HUES64 (cell line): ENCODE measurements around the gene PTPRN2.
"Not testable (repeated sequence)": the region's sequence is repeated elsewhere in the genome, so short reads cannot be mapped to it uniquely, and the experiment has no call there.

Experiments used
- H3K27ac ChIP-seq: 2 replicates; pipeline ENCODE4 v1.7.0; 2013; ENCODE audit warnings: low read depth, low read length, inconsistent platforms
- H3K27me3 ChIP-seq: 2 replicates; pipeline ENCODE4 v1.6.1; 2013; ENCODE audit warnings: mild to moderate bottlenecking, low read length; ENCODE audit not compliant: insufficient read depth
- H3K36me3 ChIP-seq: 2 replicates; pipeline ENCODE4 v1.6.1; 2013; ENCODE audit warnings: mild to moderate bottlenecking, low read length; ENCODE audit not compliant: insufficient read depth
- H3K4me1 ChIP-seq: 2 replicates; pipeline ENCODE4 v1.6.1; 2013; ENCODE audit warnings: mild to moderate bottlenecking, low read length, moderate library complexity; ENCODE audit not compliant: insufficient read depth
- H3K4me3 ChIP-seq: 2 replicates; pipeline ENCODE4 v1.5.1; 2013; ENCODE audit warnings: mild to moderate bottlenecking, low read length, moderate library complexity
- H3K9ac ChIP-seq: 2 replicates; pipeline ENCODE4 v1.6.1; 2013; ENCODE audit warnings: mild to moderate bottlenecking, low read depth, low read length
- H3K9me3 ChIP-seq: 2 replicates; pipeline ENCODE4 v1.6.1; 2013; ENCODE audit warnings: low read depth, low read length; ENCODE audit not compliant: insufficient read depth
- WGBS: fragments of 150-250, 120-280 bp; methylation state at CpG from one replicate; pipeline ENCODE4 v1.1.7; 2013; ENCODE audit warnings: missing lambda C conversion rate; 5-methylcytosine and 5-hydroxymethylcytosine counted together

PTPRN2 gene

GRCh38 chr7:157707983-157708918 lies 879.4 kb downstream of the PTPRN2 start:
- Histone ChIP-seq H3K36me3 (no peaks in the 10 kb centered on the region), H3K9me3 (peaks cover 83% of the 10 kb centered on the region), H3K27me3 (no peaks in the 10 kb centered on the region), H3K27ac (no peak overlapping the region), H3K4me1 (no peaks in the 10 kb centered on the region), H3K4me3 (no peak overlapping the region), H3K9ac (no peak overlapping the region)
- 81% methylated on average over 23 of the region's 23 CpGs for WGBS

- H3K9me3 ChIP-seq: peaks cover 90% of the 10 kb centered on the region
- no peaks in the 10 kb centered on the region for H3K4me1 ChIP-seq
- no peak overlapping the region for H3K27ac ChIP-seq
- H3K9ac ChIP-seq: no peak overlapping the region
- H3K36me3 ChIP-seq: no peaks in the 10 kb centered on the region
- H3K4me3 ChIP-seq: no peak overlapping the region
- H3K27me3 ChIP-seq: no peaks in the 10 kb centered on the region
- WGBS: 63% methylated on average over 9 of the region's 9 CpGs
Observed at GRCh38 chr7:157704365-157704764, 883.3 kb downstream of the PTPRN2 start.

- Histone ChIP-seq H3K4me3 (no peak overlapping the region), H3K36me3 (no peaks in the 10 kb centered on the region), H3K27ac (no peak overlapping the region), H3K4me1 (no peaks in the 10 kb centered on the region), H3K27me3 (no peaks in the 10 kb centered on the region), H3K9ac (no peak overlapping the region), H3K9me3 (peaks cover 89% of the 10 kb centered on the region)
- 85% methylated on average over 21 of the region's 21 CpGs for WGBS
Observed at GRCh38 chr7:157703534-157704195, 884.0 kb downstream of the PTPRN2 start.

GRCh38 chr7:157703131-157703530 lies 884.5 kb downstream of the PTPRN2 start:
- WGBS: 74% methylated on average over 14 of the region's 14 CpGs
- H3K4me1 ChIP-seq: no peaks in the 10 kb centered on the region
- H3K27me3 ChIP-seq: no peaks in the 10 kb centered on the region

GRCh38 chr7:157702311-157703023 lies 885.2 kb downstream of the PTPRN2 start:
- Histone ChIP-seq H3K9ac (no peak overlapping the region), H3K27me3 (no peaks in the 10 kb centered on the region), H3K4me3 (no peak overlapping the region), H3K9me3 (peaks cover 88% of the 10 kb centered on the region), H3K4me1 (no peaks in the 10 kb centered on the region), H3K27ac (no peak overlapping the region), H3K36me3 (no peaks in the 10 kb centered on the region)
- 86% methylated on average over 21 of the region's 21 CpGs for WGBS

More at GRCh38 chr7:157703131-157703530, 884.5 kb downstream of the PTPRN2 start:
- no peaks in the 10 kb centered on the region for H3K36me3 ChIP-seq
- no peak overlapping the region for H3K4me3 ChIP-seq
- H3K9ac ChIP-seq: no peak overlapping the region
- no peak overlapping the region for H3K27ac ChIP-seq
- H3K9me3 ChIP-seq: peaks cover 89% of the 10 kb centered on the region

- not testable (repeated sequence) for H3K27me3 ChIP-seq, H3K4me1 ChIP-seq, H3K36me3 ChIP-seq, H3K27ac ChIP-seq, H3K4me3 ChIP-seq, H3K9ac ChIP-seq
- H3K9me3 ChIP-seq: peaks cover 80% of the 10 kb centered on the region
- 87% methylated on average over 34 of the region's 34 CpGs for WGBS
Observed at GRCh38 chr7:157701395-157702180, 886.0 kb downstream of the PTPRN2 start.

- 78% methylated on average over 19 of the region's 19 CpGs for WGBS
- no peaks in the 10 kb centered on the region for H3K36me3 ChIP-seq
- peaks cover 71% of the 10 kb centered on the region for H3K9me3 ChIP-seq
- no peaks in the 10 kb centered on the region for H3K4me1 ChIP-seq
- H3K4me3 ChIP-seq: no peak overlapping the region
- no peak overlapping the region for H3K9ac ChIP-seq
- no peaks in the 10 kb centered on the region for H3K27me3 ChIP-seq
- H3K27ac ChIP-seq: no peak overlapping the region
Observed at GRCh38 chr7:157700231-157701005, 887.2 kb downstream of the PTPRN2 start.

- Histone ChIP-seq H3K4me1 (no peaks in the 10 kb centered on the region), H3K9ac (no peak overlapping the region), H3K9me3 (peaks cover 71% of the 10 kb centered on the region), H3K27ac (no peak overlapping the region), H3K36me3 (no peaks in the 10 kb centered on the region), H3K27me3 (peaks cover 1% of the 10 kb centered on the region; the same call in 1 of the 2 replicates), H3K4me3 (no peak overlapping the region)
- WGBS: 79% methylated on average over 14 of the region's 14 CpGs
Observed at GRCh38 chr7:157699357-157700013, 888.1 kb downstream of the PTPRN2 start.

- H3K36me3 ChIP-seq, H3K4me3 ChIP-seq, H3K27ac ChIP-seq, H3K4me1 ChIP-seq, H3K9ac ChIP-seq: not testable (repeated sequence)
- H3K27me3 ChIP-seq: peaks cover 15% of the 10 kb centered on the region
- peaks cover 62% of the 10 kb centered on the region for H3K9me3 ChIP-seq
- 79% methylated on average over 3 of the region's 3 CpGs for WGBS
Observed at GRCh38 chr7:157697287-157697686, 890.3 kb downstream of the PTPRN2 start.

GRCh38 chr7:157695609-157696008 lies 892.0 kb downstream of the PTPRN2 start:
- peaks cover 26% of the 10 kb centered on the region for H3K27me3 ChIP-seq
- H3K9ac ChIP-seq, H3K4me1 ChIP-seq, H3K4me3 ChIP-seq, H3K27ac ChIP-seq, H3K36me3 ChIP-seq: not testable (repeated sequence)
- 85% methylated on average over 2 of the region's 2 CpGs for WGBS
- peaks cover 57% of the 10 kb centered on the region for H3K9me3 ChIP-seq
